T-helper 1 cell treated with Interleukin-12 subunit alpha and Interleukin-12 subunit beta and Interleukin-4 antibody, amounts not matched to agents 30 μg/mL and 1 μg/mL, for 36 hours (primary cell): ENCODE data around the gene FBXO45.
"Not testable (repeated sequence)": the region's sequence is repeated elsewhere in the genome, so short reads cannot be mapped to it uniquely, and the experiment has no call there.

Source experiments
- H3K27ac Mint-ChIP-seq: one replicate; pipeline ENCODE4 v1.8.0; 2021; ENCODE audit warnings: mild to moderate bottlenecking, mixed read lengths
- H3K27me3 Mint-ChIP-seq: one replicate; pipeline ENCODE4 v1.8.0; 2021; ENCODE audit warnings: low read depth, mixed read lengths
- H3K36me3 Mint-ChIP-seq: one replicate; pipeline ENCODE4 v1.8.0; 2021; ENCODE audit warnings: low read depth, mixed read lengths
- H3K4me1 Mint-ChIP-seq: one replicate; pipeline ENCODE4 v1.8.0; 2021; ENCODE audit warnings: low read depth, mixed read lengths
- H3K4me3 Mint-ChIP-seq: one replicate; pipeline ENCODE4 v1.8.0; 2021; ENCODE audit warnings: mild to moderate bottlenecking, moderate library complexity, mixed read lengths
- H3K9me3 Mint-ChIP-seq: one replicate; pipeline ENCODE4 v1.8.0; 2021; ENCODE audit warnings: mixed read lengths

FBXO45 gene

DNA sequence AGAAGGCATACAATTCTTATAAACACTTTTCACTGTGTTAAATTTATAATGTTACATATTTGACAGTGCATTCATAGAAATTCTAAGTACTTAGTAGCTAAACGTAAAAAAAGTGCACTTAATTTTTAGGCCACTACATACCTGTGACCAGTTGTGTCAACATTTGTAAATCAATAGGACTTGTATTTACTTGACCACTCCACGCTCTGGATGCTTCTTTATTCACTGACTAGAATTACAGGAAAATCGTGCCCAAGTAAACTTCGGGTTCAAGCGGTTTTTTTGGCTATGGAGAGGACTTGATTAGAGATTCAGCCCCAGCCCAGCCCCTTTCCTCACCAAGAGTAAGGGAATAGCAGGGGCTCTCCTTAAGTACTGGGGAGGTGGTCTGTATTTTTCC lies 21.9 kb upstream of the FBXO45 start:
- H3K4me3 Mint-ChIP-seq: no peak overlapping the region
- H3K9me3 Mint-ChIP-seq: peaks cover 26% of the 10 kb centered on the region

DNA sequence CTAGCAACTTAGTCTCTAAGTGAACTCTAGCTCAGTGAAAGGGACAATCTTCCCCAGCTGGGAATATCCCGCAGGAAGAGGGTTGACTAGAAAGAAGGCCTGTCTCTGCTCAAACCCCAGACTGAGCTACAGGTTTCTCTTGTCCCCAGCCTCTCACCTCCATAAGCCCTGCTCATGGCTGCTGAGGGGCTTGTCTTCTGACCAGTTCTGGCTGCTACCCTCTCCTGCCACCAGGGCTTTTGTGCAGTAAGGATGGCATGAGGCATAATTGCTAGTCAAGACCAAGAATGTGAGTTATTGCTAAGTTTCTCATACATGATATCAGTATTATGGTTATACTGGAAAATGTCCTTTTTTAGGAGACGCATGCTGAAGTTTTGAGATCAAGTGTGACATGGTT lies 21.4 kb upstream of the FBXO45 start:
- Mint-ChIP-seq H3K36me3 (peaks cover 8% of the 10 kb centered on the region), H3K27ac (no peak overlapping the region), H3K9me3 (peaks cover 26% of the 10 kb centered on the region), H3K4me3 (no peak overlapping the region), H3K4me1 (no peaks in the 10 kb centered on the region), H3K27me3 (peaks cover 16% of the 10 kb centered on the region)

More for the DNA sequence above, 21.9 kb upstream of the FBXO45 start:
- Mint-ChIP-seq H3K27me3 (peaks cover 16% of the 10 kb centered on the region), H3K4me1 (no peaks in the 10 kb centered on the region), H3K36me3 (peaks cover 6% of the 10 kb centered on the region), H3K27ac (no peak overlapping the region)

DNA sequence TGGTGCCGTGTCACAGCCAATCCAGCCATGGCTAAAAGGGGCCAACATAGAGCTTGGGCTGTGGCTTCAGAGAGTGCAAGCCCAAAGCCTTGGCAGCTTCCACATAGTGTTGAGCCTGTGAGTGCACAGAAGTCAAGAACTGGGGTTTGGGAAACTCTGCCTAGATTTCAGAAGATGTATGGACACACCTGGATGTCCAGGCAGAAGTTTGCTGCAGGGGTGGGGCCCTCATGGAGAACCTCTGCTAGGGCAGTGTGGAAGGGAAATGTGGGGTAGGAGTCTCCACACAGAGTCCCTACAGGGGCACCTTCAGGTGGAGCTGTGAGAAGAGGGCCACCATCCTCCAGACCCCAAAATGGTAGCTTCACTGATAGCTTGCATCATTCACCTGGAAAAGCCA lies 19.1 kb upstream of the FBXO45 start:
- H3K9me3 Mint-ChIP-seq: peaks cover 26% of the 10 kb centered on the region
- peaks cover 13% of the 10 kb centered on the region for H3K27me3 Mint-ChIP-seq
- H3K4me1 Mint-ChIP-seq, H3K4me3 Mint-ChIP-seq, H3K27ac Mint-ChIP-seq: not testable (repeated sequence)
- H3K36me3 Mint-ChIP-seq: peaks cover 10% of the 10 kb centered on the region

DNA sequence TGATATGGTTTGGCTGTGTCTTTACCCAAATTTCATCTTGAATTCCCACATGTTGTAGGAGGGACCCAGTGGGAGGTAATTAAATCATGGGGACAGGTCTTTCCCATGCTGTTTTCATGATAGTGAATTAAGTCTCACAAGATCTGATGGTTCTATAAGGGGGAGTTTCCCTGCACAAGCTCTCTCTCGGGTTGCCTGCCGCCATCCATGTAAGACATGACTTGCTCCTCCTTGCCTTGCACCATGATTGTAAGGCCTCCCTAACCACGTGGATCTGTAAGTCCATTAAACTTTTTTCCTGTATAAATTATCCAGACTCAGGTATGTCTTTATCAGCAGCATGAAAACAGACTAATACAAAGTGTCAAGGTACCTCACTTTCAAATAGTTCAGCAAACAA lies 18.3 kb upstream of the FBXO45 start:
- peaks cover 15% of the 10 kb centered on the region for H3K36me3 Mint-ChIP-seq
- H3K9me3 Mint-ChIP-seq: peaks cover 26% of the 10 kb centered on the region
- H3K4me3 Mint-ChIP-seq, H3K27ac Mint-ChIP-seq, H3K4me1 Mint-ChIP-seq, H3K27me3 Mint-ChIP-seq: not testable (repeated sequence)

GRCh38 chr3:196552253-196552652 lies 16.2 kb upstream of the FBXO45 start:
- Mint-ChIP-seq H3K4me1 (peaks cover 4% of the 10 kb centered on the region), H3K27ac (no peak overlapping the region), H3K36me3 (peaks cover 15% of the 10 kb centered on the region), H3K9me3 (peaks cover 26% of the 10 kb centered on the region), H3K27me3 (no peaks in the 10 kb centered on the region), H3K4me3 (no peak overlapping the region)

- H3K36me3 Mint-ChIP-seq: peaks cover 11% of the 10 kb centered on the region
- H3K27ac Mint-ChIP-seq: no peak overlapping the region
- H3K9me3 Mint-ChIP-seq: peaks cover 19% of the 10 kb centered on the region
- H3K4me1 Mint-ChIP-seq: peaks cover 4% of the 10 kb centered on the region
- no peak overlapping the region for H3K4me3 Mint-ChIP-seq
- no peaks in the 10 kb centered on the region for H3K27me3 Mint-ChIP-seq
These were observed 14.9 kb upstream of the FBXO45 start for GRCh38 chr3:196553551-196553950.

- Mint-ChIP-seq H3K4me1 (peaks cover 6% of the 10 kb centered on the region), H3K4me3 (no peak overlapping the region), H3K27ac (no peak overlapping the region), H3K9me3 (peaks cover 15% of the 10 kb centered on the region), H3K36me3 (peaks cover 15% of the 10 kb centered on the region), H3K27me3 (no peaks in the 10 kb centered on the region)
These were observed 14.3 kb upstream of the FBXO45 start for GRCh38 chr3:196554205-196554604.

- peaks cover 15% of the 10 kb centered on the region for H3K36me3 Mint-ChIP-seq
- H3K27me3 Mint-ChIP-seq: no peaks in the 10 kb centered on the region
- H3K4me3 Mint-ChIP-seq: no peak overlapping the region
- H3K27ac Mint-ChIP-seq: no peak overlapping the region
- peaks cover 13% of the 10 kb centered on the region for H3K4me1 Mint-ChIP-seq
- peaks cover 4% of the 10 kb centered on the region for H3K9me3 Mint-ChIP-seq
These were observed 13.2 kb upstream of the FBXO45 start for GRCh38 chr3:196555295-196555694.

DNA sequence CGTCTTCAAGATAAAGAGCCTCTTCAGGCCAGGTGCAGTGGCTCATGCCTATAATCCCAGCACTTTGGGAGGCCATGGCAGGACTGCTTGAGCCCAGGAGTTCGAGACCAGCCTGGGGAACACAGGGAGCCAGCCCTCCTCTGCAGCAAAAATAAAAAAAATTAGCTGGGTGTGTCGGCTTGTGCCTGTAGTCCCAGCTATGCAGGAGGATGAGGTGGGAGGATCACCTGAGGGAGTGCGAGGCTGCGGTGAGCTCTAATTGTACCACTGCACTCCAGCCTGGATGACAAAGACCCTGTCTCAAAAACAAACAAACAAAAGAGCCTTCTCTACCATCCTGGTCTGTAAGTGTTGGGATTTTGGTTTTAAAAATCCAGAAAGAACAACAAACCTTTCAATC lies 11.2 kb upstream of the FBXO45 start:
- Mint-ChIP-seq H3K36me3 (peaks cover 21% of the 10 kb centered on the region), H3K9me3 (no peaks in the 10 kb centered on the region), H3K4me3 (no peak overlapping the region), H3K4me1 (peaks cover 17% of the 10 kb centered on the region), H3K27ac (no peak overlapping the region), H3K27me3 (no peaks in the 10 kb centered on the region)

DNA sequence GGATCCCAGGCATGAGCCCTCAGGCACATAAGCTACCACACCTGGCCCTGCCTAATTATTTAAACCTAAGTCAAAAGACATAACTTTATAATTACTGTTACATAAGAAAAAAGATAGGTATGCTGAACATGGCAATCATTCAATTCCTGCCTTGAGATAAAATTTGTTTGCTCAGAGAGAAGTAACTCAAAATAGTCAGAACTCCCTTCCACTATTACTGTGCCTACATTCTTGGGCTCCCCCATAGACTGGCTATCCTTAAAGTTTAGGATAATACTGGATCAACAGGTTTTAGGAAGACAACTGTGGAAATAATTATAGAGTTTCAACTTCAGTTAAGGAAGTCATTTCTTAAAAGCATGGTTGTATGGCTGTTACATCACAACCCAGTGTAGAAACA lies 10.0 kb upstream of the FBXO45 start:
- peak overlapping the region; percentile 9 for H3K27ac Mint-ChIP-seq
- H3K36me3 Mint-ChIP-seq: peaks cover 21% of the 10 kb centered on the region
- H3K4me1 Mint-ChIP-seq: peaks cover 23% of the 10 kb centered on the region
- no peaks in the 10 kb centered on the region for H3K27me3 Mint-ChIP-seq
- H3K9me3 Mint-ChIP-seq: no peaks in the 10 kb centered on the region
- H3K4me3 Mint-ChIP-seq: no peak overlapping the region

GRCh38 chr3:196559826-196560225 lies 8.6 kb upstream of the FBXO45 start:
- H3K27me3 Mint-ChIP-seq: no peaks in the 10 kb centered on the region
- peaks cover 19% of the 10 kb centered on the region for H3K36me3 Mint-ChIP-seq
- no peak overlapping the region for H3K4me3 Mint-ChIP-seq
- peaks cover 28% of the 10 kb centered on the region for H3K4me1 Mint-ChIP-seq
- H3K9me3 Mint-ChIP-seq: no peaks in the 10 kb centered on the region
- H3K27ac Mint-ChIP-seq: peak overlapping the region; percentile 36

DNA sequence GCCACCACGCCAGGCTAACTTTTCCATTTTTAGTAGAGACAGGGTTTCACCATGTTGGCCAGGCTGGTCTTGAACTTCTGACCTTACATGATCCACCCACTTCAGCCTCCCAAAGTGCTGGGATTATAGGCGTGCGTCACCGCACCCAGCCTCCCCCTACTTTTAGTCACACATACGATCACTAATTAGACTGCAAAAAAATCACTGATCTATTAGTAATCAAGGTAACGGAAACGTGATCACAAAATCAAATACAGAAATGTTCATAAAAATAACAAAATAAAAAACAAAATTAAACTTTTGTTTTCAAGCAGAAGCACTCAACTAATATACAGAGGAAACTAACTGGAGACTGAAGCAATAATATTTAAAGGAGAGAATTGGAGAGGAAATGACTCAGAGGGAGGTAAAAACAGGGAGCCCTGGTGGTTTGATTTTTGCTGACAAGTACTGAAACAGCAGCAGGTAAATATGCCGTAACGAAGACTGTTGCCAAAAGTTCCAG lies 4.7 kb upstream of the FBXO45 start:
- peaks cover 41% of the 10 kb centered on the region for H3K4me1 Mint-ChIP-seq
- peak overlapping the region; percentile 54 for H3K4me3 Mint-ChIP-seq
- H3K27me3 Mint-ChIP-seq: no peaks in the 10 kb centered on the region
- no peaks in the 10 kb centered on the region for H3K9me3 Mint-ChIP-seq
- H3K27ac Mint-ChIP-seq: peak overlapping the region; percentile 57
- peaks cover 18% of the 10 kb centered on the region for H3K36me3 Mint-ChIP-seq

DNA sequence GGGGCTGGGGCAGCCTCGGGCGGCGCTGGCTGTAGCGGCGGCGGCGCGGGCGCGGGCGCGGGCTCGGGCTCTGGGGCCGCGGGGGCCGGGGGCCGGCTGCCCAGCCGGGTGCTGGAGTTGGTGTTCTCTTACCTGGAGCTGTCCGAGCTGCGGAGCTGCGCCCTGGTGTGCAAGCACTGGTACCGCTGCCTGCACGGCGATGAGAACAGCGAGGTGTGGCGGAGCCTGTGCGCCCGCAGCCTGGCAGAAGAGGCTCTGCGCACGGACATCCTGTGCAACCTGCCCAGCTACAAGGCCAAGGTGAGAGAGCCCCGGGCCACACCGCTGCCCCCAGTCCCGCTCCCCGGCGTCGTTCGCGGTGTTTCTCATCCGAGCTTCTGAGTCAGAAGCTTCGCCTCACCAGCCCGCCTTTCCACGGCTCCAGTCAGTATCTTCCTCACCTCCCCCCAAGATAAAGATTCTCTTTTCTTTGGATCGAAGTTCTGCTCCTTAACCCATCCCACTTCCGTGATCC lies 600 bp downstream of the FBXO45 start:
- Mint-ChIP-seq H3K27ac (peak overlapping the region; percentile 93), H3K4me1 (peaks cover 28% of the 10 kb centered on the region), H3K9me3 (no peaks in the 10 kb centered on the region), H3K4me3 (peak overlapping the region; percentile 95), H3K36me3 (peaks cover 3% of the 10 kb centered on the region), H3K27me3 (no peaks in the 10 kb centered on the region)

- H3K36me3 Mint-ChIP-seq, H3K9me3 Mint-ChIP-seq, H3K27me3 Mint-ChIP-seq: not testable (repeated sequence)
- Mint-ChIP-seq H3K4me3 (peak overlapping the region; percentile 95), H3K4me1 (peaks cover 24% of the 10 kb centered on the region), H3K27ac (peak overlapping the region; percentile 23)
These were observed 1.9 kb downstream of the FBXO45 start for GRCh38 chr3:196570332-196570731.

DNA sequence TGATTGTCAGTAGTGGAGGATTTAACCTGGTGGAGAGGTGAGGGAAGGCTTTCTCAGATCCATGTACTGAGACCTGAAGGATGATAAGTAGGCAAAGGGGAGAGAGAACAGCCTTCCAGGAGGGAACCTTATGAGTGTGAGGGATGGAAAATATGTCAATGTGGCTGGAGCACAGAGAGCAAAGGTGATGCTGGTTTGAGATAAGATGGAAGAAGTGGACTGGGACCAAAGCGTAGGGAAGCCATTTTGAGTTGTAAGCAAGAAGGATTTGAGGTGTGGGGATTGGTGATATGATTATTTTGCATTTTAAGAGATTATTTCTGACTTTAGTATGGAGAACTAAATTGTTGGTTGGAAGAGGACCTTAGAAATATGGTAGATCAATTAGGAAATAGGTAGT lies 3.9 kb downstream of the FBXO45 start:
- Mint-ChIP-seq H3K4me3 (no peak overlapping the region), H3K9me3 (no peaks in the 10 kb centered on the region), H3K27me3 (no peaks in the 10 kb centered on the region)

More for the DNA sequence above, 3.9 kb downstream of the FBXO45 start:
- peaks cover 8% of the 10 kb centered on the region for H3K36me3 Mint-ChIP-seq
- peaks cover 19% of the 10 kb centered on the region for H3K4me1 Mint-ChIP-seq
- H3K27ac Mint-ChIP-seq: no peak overlapping the region
